Ascending aorta (tissue), 2 donors: ENCODE results near the gene CDH5. TPM values are rescaled to one million over a fixed set of nuclear protein-coding genes. Genes with fewer than 3 reads are reported as not detected.

Experiments used
- DNase-seq, 2 donors: peaks; one replicate each; pipeline ENCODE4 v3.0.0-alpha.2; 2019; ENCODE audit warnings: low spot score in 2 of 2
- H3K27ac ChIP-seq, 2 donors: fragments of 200-600 bp; sonication (generic); one replicate each; pipeline ENCODE4 v1.5.1; 2016 to 2017; ENCODE audit warnings: mild to moderate bottlenecking in 1 of 2
- H3K27me3 ChIP-seq: fragments of 200-600 bp; sonication (generic); one replicate; pipeline ENCODE4 v1.5.1; 2017
- H3K36me3 ChIP-seq, 2 donors: fragments of 200-600 bp; sonication (generic); one replicate each; pipeline ENCODE4 v1.5.1; 2016
- H3K4me1 ChIP-seq, 2 donors: fragments of 200-600 bp; sonication (generic); one replicate each; pipeline ENCODE4 v1.5.1; 2016 to 2017; ENCODE audit warnings: mild to moderate bottlenecking in 1 of 2
- H3K4me3 ChIP-seq, 2 donors: fragments of 200-600 bp; sonication (generic); one replicate each; pipeline ENCODE4 v1.5.1; 2016 to 2017; ENCODE audit warnings: mild to moderate bottlenecking in 1 of 2
- H3K9me3 ChIP-seq, 2 donors: fragments of 200-600 bp; sonication (generic); one replicate each; pipeline ENCODE4 v1.5.1; 2016
- CTCF ChIP-seq, 3 experiments: fragments of 200-600 bp in 2 of 3; fragments of 450-650 bp in 1 of 3; sonication (generic) in 2 of 3; IDR thresholded peaks; one replicate each; pipeline ENCODE4 v1.5.1; 2016 to 2019; ENCODE audit warnings: antibody characterized with exemption in 3 of 3, mild to moderate bottlenecking in 1 of 3, moderate library complexity in 1 of 3
- intact Hi-C: fragments of 100-400 bp; cut with DNase I; formaldehyde crosslinking; loops from one replicate; pipeline ENCODE4 v1.15.1; 2023
- total RNA-seq: library from RNA; depleted of rRNA; stranded (reverse); fragments of >200 nt; gene quantifications from one replicate; pipeline ENCODE4 v1.1.0, GENCODE V29; 2016

The CDH5 gene
- total RNA-seq, 1 donor from 2014 or later, result 119 TPM

GRCh38 chr16:66406534-66407221 lies 40.2 kb downstream of the CDH5 start:
- peak; percentile 82 to 91 (median 87) for TF ChIP-seq CTCF (IDR thresholded peaks at IDR 0.05)
- no peaks in the 10 kb centered on the region for H3K9me3 ChIP-seq
- intact Hi-C loops, result loop anchor here (1.0 to 2.0 kb wide), 5 partner anchors 77 to 460 kb away; no protein-coding TSS in a partner anchor
- no peak overlapping the region for H3K27ac ChIP-seq
- DNase-seq, result peak in 1 of 2 donors; percentile 92
- H3K4me1 ChIP-seq, result peaks cover 0 to 5% of the 10 kb centered on the region in 2 donors
- H3K4me3 ChIP-seq, result peak overlapping the region; percentile 65 to 69
- no peaks in the 10 kb centered on the region for H3K27me3 ChIP-seq
- no peaks in the 10 kb centered on the region for H3K36me3 ChIP-seq

GRCh38 chr16:66408163-66409048 lies 41.9 kb downstream of the CDH5 start:
- Histone ChIP-seq H3K27me3 (no peaks in the 10 kb centered on the region), H3K27ac (no peak overlapping the region), H3K4me1 (peaks cover 0 to 3% of the 10 kb centered on the region in 2 donors), H3K4me3 (no peak overlapping the region), H3K36me3 (no peaks in the 10 kb centered on the region), H3K9me3 (no peaks in the 10 kb centered on the region)
- intact Hi-C loops, result no loop called here
- no peak for TF ChIP-seq CTCF (IDR thresholded peaks at IDR 0.05)
- DNase-seq, result peak in 1 of 2 donors; percentile 59

- no peak for TF ChIP-seq CTCF (IDR thresholded peaks at IDR 0.05)
- H3K9me3 ChIP-seq, result no peaks in the 10 kb centered on the region
- H3K27me3 ChIP-seq, result no peaks in the 10 kb centered on the region
- intact Hi-C loops, result no loop called here
- no peaks in the 10 kb centered on the region for H3K36me3 ChIP-seq
- H3K27ac ChIP-seq, result no peak overlapping the region
- DNase-seq, result no peak
- no peak overlapping the region for H3K4me3 ChIP-seq
- peaks cover 0 to 3% of the 10 kb centered on the region in 2 donors for H3K4me1 ChIP-seq
These were observed 42.7 kb downstream of the CDH5 start for GRCh38 chr16:66409156-66409555.

DNA sequence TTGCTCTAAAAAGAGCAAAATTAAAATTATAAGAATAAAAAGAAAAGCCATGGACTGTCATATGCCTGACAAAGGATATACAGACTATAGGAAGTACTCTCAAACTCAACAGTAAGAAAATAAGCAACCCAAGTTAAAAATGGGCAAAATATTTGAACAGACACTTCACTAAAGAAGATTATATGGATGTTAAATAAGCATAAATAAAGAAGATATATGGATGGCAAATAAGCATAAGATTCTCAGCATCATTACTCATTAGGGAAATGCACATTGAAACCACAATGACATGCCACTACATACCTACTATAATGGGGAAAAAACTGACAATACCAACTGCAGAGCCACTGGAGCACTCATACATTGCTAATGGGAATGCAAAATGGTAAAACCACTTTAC lies 45.7 kb downstream of the CDH5 start:
- DNase-seq, result no peak

GRCh38 chr16:66414891-66415290 lies 48.4 kb downstream of the CDH5 start:
- H3K36me3 ChIP-seq, result no peaks in the 10 kb centered on the region
- no peaks in the 10 kb centered on the region for H3K4me1 ChIP-seq
- H3K4me3 ChIP-seq, result no peak overlapping the region
- no peaks in the 10 kb centered on the region for H3K27me3 ChIP-seq
- no peaks in the 10 kb centered on the region for H3K9me3 ChIP-seq
- H3K27ac ChIP-seq, result no peak overlapping the region
- DNase-seq, result no peak
- no peak for TF ChIP-seq CTCF (IDR thresholded peaks at IDR 0.05)
- intact Hi-C loops, result no loop called here

More for the DNA sequence above, 45.7 kb downstream of the CDH5 start:
- no peak overlapping the region for H3K4me3 ChIP-seq
- H3K9me3 ChIP-seq, result no peaks in the 10 kb centered on the region
- no peak overlapping the region for H3K27ac ChIP-seq
- H3K36me3 ChIP-seq, result no peaks in the 10 kb centered on the region
- TF ChIP-seq CTCF (IDR thresholded peaks at IDR 0.05), result no peak
- H3K4me1 ChIP-seq, result no peaks in the 10 kb centered on the region
- intact Hi-C loops, result no loop called here
- no peaks in the 10 kb centered on the region for H3K27me3 ChIP-seq
